HEK293 (cell line): Measurements from ENCODE around the gene ZFAND3.

Experiments used
- CTCF ChIA-PET: fragments of 350-600 bp; formaldehyde crosslinking; extraction: SDS; loops from one replicate; lab custom pipeline; 2021; ENCODE audit warnings: antibody characterized with exemption; lab: Yijun Ruan, JAX
- POLR2A ChIA-PET: fragments of 300-600 bp; formaldehyde crosslinking; extraction: SDS; loops from one replicate; lab custom pipeline; 2020; ENCODE audit warnings: antibody characterized with exemption, inconsistent platforms; lab: Yijun Ruan, JAX
- H3K27ac ChIP-seq: fragments of 200-500 bp; sonication (Bioruptor generic); 2 replicates; pipeline ENCODE4 v1.5.1; 2014; ENCODE audit warnings: low read depth, low read length, control low read depth, inconsistent platforms; ENCODE audit errors: extremely low read depth
- H3K36me3 ChIP-seq, 2 experiments: fragments of 200-500 bp in 1 of 2; sonication (Bioruptor generic) in 1 of 2; 1 replicate in 1 of 2; 2 replicates in 1 of 2; pipeline ENCODE4 v1.5.1; 2014 to 2017; ENCODE audit warnings: inconsistent platforms in 2 of 2, low read length in 2 of 2; ENCODE audit not compliant: control insufficient read depth in 2 of 2, insufficient read depth in 1 of 2
- H3K4me1 ChIP-seq: fragments of 200-500 bp; sonication (Bioruptor generic); 2 replicates; pipeline ENCODE4 v1.5.1; 2014; ENCODE audit warnings: mild to moderate bottlenecking, low read length, inconsistent platforms; ENCODE audit not compliant: control insufficient read depth, insufficient read depth
- H3K4me3 ChIP-seq: 2 replicates; pipeline ENCODE4 v1.5.1; 2011; ENCODE audit warnings: low read depth, mild to moderate bottlenecking, control low read depth, low read length, moderate library complexity
- H3K9me3 ChIP-seq: fragments of 200-500 bp; sonication (Bioruptor generic); 2 replicates; pipeline ENCODE4 v1.5.1; 2014; ENCODE audit warnings: low read depth, low read length, inconsistent platforms; ENCODE audit not compliant: control insufficient read depth, insufficient read depth
- BCL6B ChIP-seq: fragments of 450-650 bp; formaldehyde crosslinking; IDR thresholded peaks from 2 replicates; pipeline ENCODE4 v1.5.1; 2017; ENCODE audit warnings: missing biosample characterization, missing genetic modification characterization
- GLIS1 ChIP-seq: fragments of 450-650 bp; formaldehyde crosslinking; IDR thresholded peaks from 2 replicates; pipeline ENCODE4 v1.5.1; 2016; ENCODE audit warnings: missing biosample characterization, missing genetic modification characterization
- INSM2 ChIP-seq: fragments of 450-650 bp; formaldehyde crosslinking; IDR thresholded peaks from 2 replicates; pipeline ENCODE4 v1.5.1; 2016; ENCODE audit warnings: missing biosample characterization, missing genetic modification characterization
- KLF9 ChIP-seq: fragments of 450-650 bp; formaldehyde crosslinking; IDR thresholded peaks from 2 replicates; pipeline ENCODE4 v1.5.1; 2016; ENCODE audit warnings: missing biosample characterization, missing genetic modification characterization, low read depth
- RBAK ChIP-seq: fragments of 450-650 bp; formaldehyde crosslinking; IDR thresholded peaks from 2 replicates; pipeline ENCODE4 v1.5.1; 2016; ENCODE audit warnings: missing biosample characterization, missing genetic modification characterization
- YY1 ChIP-seq: fragments of 450-650 bp; formaldehyde crosslinking; IDR thresholded peaks from 2 replicates; pipeline ENCODE4 v1.5.1; 2018; ENCODE audit warnings: missing biosample characterization, missing genetic modification characterization
- ZBTB48 ChIP-seq: fragments of 450-650 bp; formaldehyde crosslinking; IDR thresholded peaks from 2 replicates; pipeline ENCODE4 v1.5.1; 2016; ENCODE audit warnings: missing biosample characterization, missing genetic modification characterization
- ZNF112 ChIP-seq: fragments of 450-650 bp; formaldehyde crosslinking; IDR thresholded peaks from 2 replicates; pipeline ENCODE4 v1.5.0; 2017; ENCODE audit warnings: missing biosample characterization, missing genetic modification characterization
- ZNF223 ChIP-seq: fragments of 450-650 bp; formaldehyde crosslinking; IDR thresholded peaks from 2 replicates; pipeline ENCODE4 v1.5.1; 2016; ENCODE audit warnings: missing biosample characterization, missing genetic modification characterization
- ZNF302 ChIP-seq: fragments of 450-650 bp; formaldehyde crosslinking; IDR thresholded peaks from 2 replicates; pipeline ENCODE4 v1.5.1; 2016; ENCODE audit warnings: missing biosample characterization, missing genetic modification characterization, low read depth
- ZNF335 ChIP-seq: fragments of 450-650 bp; formaldehyde crosslinking; conservative IDR thresholded peaks from 2 replicates; pipeline ENCODE4 v1.5.1; 2016; ENCODE audit warnings: missing biosample characterization, missing genetic modification characterization
- ZNF404 ChIP-seq: fragments of 450-650 bp; formaldehyde crosslinking; IDR thresholded peaks from 2 replicates; pipeline ENCODE4 v1.5.1; 2017; ENCODE audit warnings: missing biosample characterization, missing genetic modification characterization
- ZNF501 ChIP-seq: fragments of 450-650 bp; formaldehyde crosslinking; IDR thresholded peaks from 2 replicates; pipeline ENCODE4 v1.5.1; 2016; ENCODE audit warnings: missing biosample characterization, missing genetic modification characterization
- ZNF549 ChIP-seq: fragments of 450-650 bp; IDR thresholded peaks from 2 replicates; pipeline ENCODE4 v1.5.1; 2018; ENCODE audit warnings: missing biosample characterization, missing genetic modification characterization, mild to moderate bottlenecking, inconsistent platforms, moderate library complexity
- ZNF571 ChIP-seq: fragments of 450-650 bp; formaldehyde crosslinking; IDR thresholded peaks from 2 replicates; pipeline ENCODE4 v1.5.0; 2017; ENCODE audit warnings: missing biosample characterization, missing genetic modification characterization
- ZNF585B ChIP-seq: fragments of 450-650 bp; formaldehyde crosslinking; IDR thresholded peaks from 2 replicates; pipeline ENCODE4 v1.5.1; 2016; ENCODE audit warnings: missing biosample characterization, missing genetic modification characterization
- ZNF596 ChIP-seq: fragments of 450-650 bp; IDR thresholded peaks from 2 replicates; pipeline ENCODE4 v1.5.0; 2018; ENCODE audit warnings: missing biosample characterization, mild to moderate bottlenecking, missing genetic modification characterization, moderate library complexity
- ZNF610 ChIP-seq: fragments of 450-650 bp; formaldehyde crosslinking; IDR thresholded peaks from 2 replicates; pipeline ENCODE4 v1.5.1; 2016; ENCODE audit warnings: missing biosample characterization, missing genetic modification characterization, borderline replicate concordance
- ZNF645 ChIP-seq: fragments of 450-650 bp; formaldehyde crosslinking; IDR thresholded peaks from 2 replicates; pipeline ENCODE4; 2016; ENCODE audit warnings: missing biosample characterization, missing genetic modification characterization
- ZNF747 ChIP-seq: fragments of 450-650 bp; formaldehyde crosslinking; IDR thresholded peaks from 2 replicates; pipeline ENCODE4 v1.5.1; 2016; ENCODE audit warnings: missing biosample characterization, missing genetic modification characterization
- ZNF792 ChIP-seq: fragments of 450-650 bp; formaldehyde crosslinking; IDR thresholded peaks from 2 replicates; pipeline ENCODE4 v1.5.1; 2016; ENCODE audit warnings: missing biosample characterization, missing genetic modification characterization
- TF ChIP-seq, protein P1 (sequence below): fragments of 450-650 bp; formaldehyde crosslinking; IDR thresholded peaks from 2 replicates; pipeline ENCODE4 v1.5.1; 2016; ENCODE audit warnings: missing biosample characterization, missing genetic modification characterization, borderline replicate concordance
- TF ChIP-seq, protein P2 (sequence below): IDR thresholded peaks from 2 replicates; pipeline ENCODE4 v1.6.1; 2011; ENCODE audit warnings: mild to moderate bottlenecking, low read depth, low read length, borderline replicate concordance

ZFAND3 gene

GRCh38 chr6:37889486-37889885 lies 70.0 kb downstream of the ZFAND3 start:
- CTCF ChIA-PET = interaction anchor here (1.2 to 1.3 kb wide), 2 partner anchors 8 to 13 kb away, joined by 3 read pairs; no protein-coding TSS in a partner anchor
- no peak overlapping the region for H3K4me3 ChIP-seq
- H3K9me3 ChIP-seq = no peaks in the 10 kb centered on the region
- no peaks in the 10 kb centered on the region; a peak in 1 of 3 replicates for H3K36me3 ChIP-seq
- peaks cover 3% of the 10 kb centered on the region; the same call in 1 of the 2 replicates for H3K4me1 ChIP-seq
- H3K27ac ChIP-seq = no peak overlapping the region
- POLR2A ChIA-PET = no interaction called here
- TF ChIP-seq ZNF792 (tag by site-specific recombination) (no peak), ZNF302 (tag by site-specific recombination) (no peak), ZNF571 (tag by site-specific recombination) (no peak), ZNF585B (no peak), KLF9 (tag by site-specific recombination) (no peak), ZNF501 (tag by site-specific recombination) (no peak), ZNF645 (tag by site-specific recombination) (no peak), ZNF596 (tag by site-specific recombination) (no peak), ZNF223 (tag by site-specific recombination) (no peak), GLIS1 (tag by site-specific recombination) (no peak), ZNF404 (tag by site-specific recombination) (no peak), BCL6B (tag by site-specific recombination) (no peak), ZNF335 (tag by site-specific recombination) (no peak)
- TF ChIP-seq, protein P1, sequence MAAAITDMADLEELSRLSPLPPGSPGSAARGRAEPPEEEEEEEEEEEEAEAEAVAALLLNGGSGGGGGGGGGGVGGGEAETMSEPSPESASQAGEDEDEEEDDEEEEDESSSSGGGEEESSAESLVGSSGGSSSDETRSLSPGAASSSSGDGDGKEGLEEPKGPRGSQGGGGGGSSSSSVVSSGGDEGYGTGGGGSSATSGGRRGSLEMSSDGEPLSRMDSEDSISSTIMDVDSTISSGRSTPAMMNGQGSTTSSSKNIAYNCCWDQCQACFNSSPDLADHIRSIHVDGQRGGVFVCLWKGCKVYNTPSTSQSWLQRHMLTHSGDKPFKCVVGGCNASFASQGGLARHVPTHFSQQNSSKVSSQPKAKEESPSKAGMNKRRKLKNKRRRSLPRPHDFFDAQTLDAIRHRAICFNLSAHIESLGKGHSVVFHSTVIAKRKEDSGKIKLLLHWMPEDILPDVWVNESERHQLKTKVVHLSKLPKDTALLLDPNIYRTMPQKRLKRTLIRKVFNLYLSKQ (tag by site-specific recombination) = no peak

GRCh38 chr6:37891072-37891471 lies 71.5 kb downstream of the ZFAND3 start:
- TF ChIP-seq ZNF549 (tag by site-specific recombination) (no peak), ZNF747 (tag by site-specific recombination) (no peak), RBAK (tag by site-specific recombination) (no peak), ZNF112 (no peak), ZNF610 (tag by site-specific recombination) (no peak), INSM2 (tag by site-specific recombination) (no peak), YY1 (no peak), ZBTB48 (tag by site-specific recombination) (no peak)
- TF ChIP-seq, protein P2, sequence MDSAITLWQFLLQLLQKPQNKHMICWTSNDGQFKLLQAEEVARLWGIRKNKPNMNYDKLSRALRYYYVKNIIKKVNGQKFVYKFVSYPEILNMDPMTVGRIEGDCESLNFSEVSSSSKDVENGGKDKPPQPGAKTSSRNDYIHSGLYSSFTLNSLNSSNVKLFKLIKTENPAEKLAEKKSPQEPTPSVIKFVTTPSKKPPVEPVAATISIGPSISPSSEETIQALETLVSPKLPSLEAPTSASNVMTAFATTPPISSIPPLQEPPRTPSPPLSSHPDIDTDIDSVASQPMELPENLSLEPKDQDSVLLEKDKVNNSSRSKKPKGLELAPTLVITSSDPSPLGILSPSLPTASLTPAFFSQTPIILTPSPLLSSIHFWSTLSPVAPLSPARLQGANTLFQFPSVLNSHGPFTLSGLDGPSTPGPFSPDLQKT = no peak
- no peaks in the 10 kb centered on the region; a peak in 1 of 3 replicates for H3K36me3 ChIP-seq
- CTCF ChIA-PET = interaction anchor here (0.7 kb wide), 1 partner anchor 20 kb away, joined by 4 read pairs; no protein-coding TSS in a partner anchor
- H3K4me3 ChIP-seq = no peak overlapping the region
- H3K4me1 ChIP-seq = peaks cover 3% of the 10 kb centered on the region; the same call in 1 of the 2 replicates
- no peak overlapping the region for H3K27ac ChIP-seq
- no peaks in the 10 kb centered on the region for H3K9me3 ChIP-seq
- POLR2A ChIA-PET = interaction anchor here (0.6 to 0.7 kb wide), 2 partner anchors 11 to 12 kb away, joined by 3 read pairs; no protein-coding TSS in a partner anchor
